ENCODE measurements around the gene TMCO6. TPM values are rescaled to one million over a fixed set of nuclear protein-coding genes. Genes with fewer than 3 reads are reported as not detected.

Gene TMCO6
- total and polyA plus RNA-seq, 2 experiments from 2014 or later: 18.7 to 19.9 TPM

GRCh38 chr5:140631036-140631417 is 8.2 kb upstream of the TMCO6 start (continued):
- TF ChIP-seq, protein P1, sequence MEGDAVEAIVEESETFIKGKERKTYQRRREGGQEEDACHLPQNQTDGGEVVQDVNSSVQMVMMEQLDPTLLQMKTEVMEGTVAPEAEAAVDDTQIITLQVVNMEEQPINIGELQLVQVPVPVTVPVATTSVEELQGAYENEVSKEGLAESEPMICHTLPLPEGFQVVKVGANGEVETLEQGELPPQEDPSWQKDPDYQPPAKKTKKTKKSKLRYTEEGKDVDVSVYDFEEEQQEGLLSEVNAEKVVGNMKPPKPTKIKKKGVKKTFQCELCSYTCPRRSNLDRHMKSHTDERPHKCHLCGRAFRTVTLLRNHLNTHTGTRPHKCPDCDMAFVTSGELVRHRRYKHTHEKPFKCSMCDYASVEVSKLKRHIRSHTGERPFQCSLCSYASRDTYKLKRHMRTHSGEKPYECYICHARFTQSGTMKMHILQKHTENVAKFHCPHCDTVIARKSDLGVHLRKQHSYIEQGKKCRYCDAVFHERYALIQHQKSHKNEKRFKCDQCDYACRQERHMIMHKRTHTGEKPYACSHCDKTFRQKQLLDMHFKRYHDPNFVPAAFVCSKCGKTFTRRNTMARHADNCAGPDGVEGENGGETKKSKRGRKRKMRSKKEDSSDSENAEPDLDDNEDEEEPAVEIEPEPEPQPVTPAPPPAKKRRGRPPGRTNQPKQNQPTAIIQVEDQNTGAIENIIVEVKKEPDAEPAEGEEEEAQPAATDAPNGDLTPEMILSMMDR (conservative IDR thresholded peaks at IDR 0.05; ENCODE audit: low read depth in 2 of 2): no peak
- TF ChIP-seq STAT1 (IDR thresholded peaks at IDR 0.05; ENCODE audit: unreplicated experiment) (no peak), CREB1 (CRISPR knock-in tag; IDR thresholded peaks at IDR 0.05; ENCODE audit: low read depth) (no peak), ZNF331 (CRISPR knock-in tag; IDR thresholded peaks at IDR 0.05; ENCODE audit: low read depth) (no peak), EZH2 (IDR thresholded peaks at IDR 0.05; ENCODE audit: low read depth, unreplicated experiment) (no peak), POLR2AphosphoS5 (IDR thresholded peaks at IDR 0.05; ENCODE audit: low read depth) (no peak), NANOG (IDR thresholded peaks at IDR 0.05; ENCODE audit: borderline replicate concordance) (no peak), EZH2phosphoT487 (IDR thresholded peaks at IDR 0.05; ENCODE audit: unreplicated experiment) (no peak), JUNB (IDR thresholded peaks at IDR 0.05; ENCODE audit: unreplicated experiment) (no peak), ZNF114 (CRISPR knock-in tag; IDR thresholded peaks at IDR 0.05) (no peak)

- peaks cover 11% of the 10 kb centered on the region; the same call in 2 of the 3 replicates for H3K36me3 Mint-ChIP-seq (ENCODE audit: low read depth)
- peak overlapping the region; percentile 41 for H3K4me3 ChIP-seq
- H3K27ac ChIP-seq (ENCODE audit: low read depth): no peak overlapping the region
- H4K20me1 ChIP-seq (replicated peaks; ENCODE audit: insufficient read depth): no peaks in the 10 kb centered on the region
- H3K27me3 Mint-ChIP-seq (ENCODE audit: insufficient read depth, low read depth, poor library complexity): peaks cover 25% of the 10 kb centered on the region
- peak overlapping the region; percentile 64 for H3K4me2 ChIP-seq
- H3K4me1 ChIP-seq (ENCODE audit: insufficient read depth): no peaks in the 10 kb centered on the region; the same call in 1 of the 2 replicates
- no peaks in the 10 kb centered on the region; the same call in 2 of the 3 replicates for H3K4me1 Mint-ChIP-seq
- no peak overlapping the region for H3K27ac Mint-ChIP-seq
- ATAC-seq (peak; percentile 63), DNase-seq (ENCODE audit: low spot score) (peak; percentile 8)
- H3K27me3 ChIP-seq (ENCODE audit: insufficient read depth): peaks cover 39% of the 10 kb centered on the region
- peak overlapping the region; percentile 52; the same call in 2 of the 3 replicates for H3K4me3 Mint-ChIP-seq
- H3K36me3 ChIP-seq (ENCODE audit: insufficient read depth): peaks cover 6% of the 10 kb centered on the region; the same call in 1 of the 2 replicates
- H3K79me2 ChIP-seq (replicated peaks; ENCODE audit: insufficient read depth): no peaks in the 10 kb centered on the region
- 0 out of 2 replicates have a peak, but pooled peaks cover 3% of the 10 kb centered on the region for H3K9me2 ChIP-seq (ENCODE audit: insufficient read depth)
- H3K9me3 Mint-ChIP-seq: peaks cover 47% of the 10 kb centered on the region
- no peaks in the 10 kb centered on the region for H3F3A ChIP-seq (replicated peaks; ENCODE audit: low read depth)
- peak overlapping the region; percentile 90; the same call in 1 of the 2 replicates for H2AFZ ChIP-seq
- TF ChIP-seq STAT1 (IDR thresholded peaks at IDR 0.05; ENCODE audit: unreplicated experiment) (no peak), ZNF114 (CRISPR knock-in tag; IDR thresholded peaks at IDR 0.05) (no peak), ZNF462 (CRISPR knock-in tag; IDR thresholded peaks at IDR 0.05) (no peak), NANOG (IDR thresholded peaks at IDR 0.05; ENCODE audit: borderline replicate concordance) (no peak), EZH2 (IDR thresholded peaks at IDR 0.05; ENCODE audit: low read depth, unreplicated experiment) (no peak), JUNB (IDR thresholded peaks at IDR 0.05; ENCODE audit: unreplicated experiment) (no peak), ZNF331 (CRISPR knock-in tag; IDR thresholded peaks at IDR 0.05; ENCODE audit: low read depth) (no peak), POLR2AphosphoS5 (IDR thresholded peaks at IDR 0.05; ENCODE audit: low read depth) (no peak), CREB1 (CRISPR knock-in tag; IDR thresholded peaks at IDR 0.05; ENCODE audit: low read depth) (no peak), EZH2phosphoT487 (IDR thresholded peaks at IDR 0.05; ENCODE audit: unreplicated experiment) (no peak)
- TF ChIP-seq, protein P1 (conservative IDR thresholded peaks at IDR 0.05; ENCODE audit: low read depth in 2 of 2): no peak
- TF ChIP-seq, protein P2, sequence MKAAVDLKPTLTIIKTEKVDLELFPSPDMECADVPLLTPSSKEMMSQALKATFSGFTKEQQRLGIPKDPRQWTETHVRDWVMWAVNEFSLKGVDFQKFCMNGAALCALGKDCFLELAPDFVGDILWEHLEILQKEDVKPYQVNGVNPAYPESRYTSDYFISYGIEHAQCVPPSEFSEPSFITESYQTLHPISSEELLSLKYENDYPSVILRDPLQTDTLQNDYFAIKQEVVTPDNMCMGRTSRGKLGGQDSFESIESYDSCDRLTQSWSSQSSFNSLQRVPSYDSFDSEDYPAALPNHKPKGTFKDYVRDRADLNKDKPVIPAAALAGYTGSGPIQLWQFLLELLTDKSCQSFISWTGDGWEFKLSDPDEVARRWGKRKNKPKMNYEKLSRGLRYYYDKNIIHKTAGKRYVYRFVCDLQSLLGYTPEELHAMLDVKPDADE (IDR thresholded peaks at IDR 0.05): no peak
Measured at GRCh38 chr5:140631831-140632365, 7.4 kb upstream of the TMCO6 start.

Data from GM23338 (cell line).